A549 treated with Hydrocortisone at 1 μM for 4 hours (cell line): ENCODE results near the gene ZC3HAV1L. TPM values are rescaled to one million over a fixed set of nuclear protein-coding genes. Genes with fewer than 3 reads are reported as not detected.

Source experiments
- total RNA-seq: library from RNA; stranded (reverse); fragments of 200-300 nt; extraction: Qiagen RNA extraction; gene quantifications from 5 replicates; pipeline ENCODE4 v1.2.3, GENCODE V29; 2022

Gene ZC3HAV1L, protein sequence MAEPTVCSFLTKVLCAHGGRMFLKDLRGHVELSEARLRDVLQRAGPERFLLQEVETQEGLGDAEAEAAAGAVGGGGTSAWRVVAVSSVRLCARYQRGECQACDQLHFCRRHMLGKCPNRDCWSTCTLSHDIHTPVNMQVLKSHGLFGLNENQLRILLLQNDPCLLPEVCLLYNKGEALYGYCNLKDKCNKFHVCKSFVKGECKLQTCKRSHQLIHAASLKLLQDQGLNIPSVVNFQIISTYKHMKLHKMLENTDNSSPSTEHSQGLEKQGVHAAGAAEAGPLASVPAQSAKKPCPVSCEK
- 3.1 to 8.6 TPM (median 6.5 TPM) in 5 replicates for total RNA-seq

DNA sequence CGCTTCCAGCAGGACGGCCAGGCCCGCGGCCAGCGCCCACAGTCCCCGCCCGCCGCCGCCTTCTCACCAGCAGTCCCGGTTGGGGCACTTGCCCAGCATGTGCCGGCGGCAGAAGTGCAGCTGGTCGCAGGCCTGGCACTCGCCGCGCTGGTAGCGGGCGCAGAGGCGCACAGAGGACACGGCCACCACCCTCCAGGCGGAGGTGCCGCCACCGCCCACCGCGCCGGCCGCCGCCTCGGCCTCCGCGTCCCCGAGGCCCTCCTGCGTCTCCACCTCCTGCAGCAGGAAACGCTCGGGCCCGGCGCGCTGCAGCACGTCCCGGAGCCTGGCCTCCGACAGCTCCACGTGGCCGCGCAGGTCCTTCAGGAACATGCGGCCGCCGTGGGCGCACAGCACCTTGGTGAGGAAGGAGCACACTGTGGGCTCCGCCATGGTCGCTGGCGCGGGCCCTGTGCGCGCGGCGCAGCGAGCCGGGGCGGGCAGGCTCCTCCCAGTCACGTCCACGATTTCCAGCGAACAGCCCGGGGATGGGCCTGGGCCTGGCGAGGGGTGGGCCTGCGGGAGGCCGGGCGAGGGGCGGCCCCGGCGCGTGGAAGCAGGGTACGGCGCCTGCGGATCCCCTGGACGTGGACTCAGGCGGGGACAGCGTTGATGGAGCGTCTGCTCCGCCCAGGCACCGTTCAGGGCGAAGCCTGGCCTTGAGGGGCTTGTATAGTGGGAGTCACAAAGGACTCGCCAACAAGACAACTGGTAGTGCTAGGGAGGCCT is at the start of gene ZC3HAV1L:
ZC3HAV1L (minus strand) TSS at position 457 of the 768 bp plus-strand sequence; CDS start at position 432, 25 bp downstream.

GRCh38 chr7:138981332-138982203 is 54.3 kb downstream of the ZC3HAV1L start, which contains the start of gene KIAA1549:
TSS of gene KIAA1549 (minus strand) at chr7:138981389. CDS start at chr7:138981269, 120 bp downstream.

Other genes starting within 250 kb of the ZC3HAV1L start
- not detected in 5 replicates for gene TMEM213, start 238.0 kb downstream of the ZC3HAV1L start, total RNA-seq
- 0.18 to 0.35 TPM (median 0.30 TPM) in 5 replicates for gene ATP6V0A4, start 237.8 kb downstream of the ZC3HAV1L start, total RNA-seq
- 4.7 to 6.3 TPM (median 5.9 TPM) in 5 replicates for gene KIAA1549, start 54.7 kb downstream of the ZC3HAV1L start, total RNA-seq
- gene ZC3HAV1, start 73.7 kb upstream of the ZC3HAV1L start, total RNA-seq, result 29.5 to 38.5 TPM (median 30.6 TPM) in 5 replicates
- 2.2 to 3.3 TPM (median 2.8 TPM) in 5 replicates for gene UBN2, start 195.2 kb upstream of the ZC3HAV1L start, total RNA-seq